ENCODE measurements around the gene SGK1. TPM values are rescaled to one million over a fixed set of nuclear protein-coding genes. Genes with fewer than 3 reads are reported as not detected.

The SGK1 gene
- total RNA-seq, 1 experiment from 2014 or later, result 95.2 TPM

DNA sequence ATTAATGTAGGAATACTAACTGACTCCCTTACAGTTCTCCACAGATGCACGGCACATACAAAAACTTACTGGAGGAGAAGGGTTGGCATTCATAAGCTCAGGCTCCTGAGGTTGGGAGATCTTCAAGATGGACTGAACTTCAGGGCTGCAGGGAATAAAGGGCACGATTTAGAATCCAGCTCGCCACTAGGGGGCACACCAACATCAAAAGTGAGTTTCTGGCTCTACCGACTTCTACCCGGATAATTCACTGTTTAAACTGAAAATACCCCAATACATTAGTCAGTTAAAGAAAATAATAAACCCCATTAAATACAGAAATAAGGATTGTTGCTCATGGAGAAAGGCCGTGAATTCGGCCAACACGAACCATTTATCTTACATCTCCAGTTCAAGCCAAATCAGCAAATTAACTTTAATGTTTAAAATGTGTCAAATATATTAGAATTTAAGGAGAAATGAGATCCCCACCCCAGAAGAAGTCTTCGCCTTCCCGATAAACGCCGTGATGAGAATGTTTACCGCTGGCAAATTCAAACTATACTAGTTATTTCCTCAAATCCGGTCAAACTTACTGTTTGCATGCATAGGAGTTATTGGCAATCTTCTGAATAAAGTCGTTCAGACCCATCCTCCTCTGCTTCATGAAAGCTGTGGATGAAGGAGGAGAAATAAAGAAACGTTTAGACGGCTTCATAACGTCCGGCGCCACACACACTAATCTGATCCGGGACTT is 143.8 kb downstream of the SGK1 start:
- Histone ChIP-seq H3K4me2 (ENCODE audit: low read length) (peak overlapping the region; percentile 88), H3K27ac (ENCODE audit: low read length) (peak overlapping the region; percentile 50), H2AFZ (ENCODE audit: low read length) (peak overlapping the region; percentile 53; the same call in 1 of the 2 replicates), H3F3A (ENCODE audit: low read length, unreplicated experiment) (no peaks in the 10 kb centered on the region), H3K9ac (ENCODE audit: low read length) (peak overlapping the region; percentile 95), H3K36me3 (ENCODE audit: low read depth, low read length) (peaks cover 40% of the 10 kb centered on the region), H3K4me1 (ENCODE audit: insufficient read depth, low read length) (peaks cover 7% of the 10 kb centered on the region; the same call in 1 of the 2 replicates), H4K20me1 (ENCODE audit: low read length) (peaks cover 18% of the 10 kb centered on the region), H3K9me2 (replicated peaks; ENCODE audit: low read length) (no peaks in the 10 kb centered on the region), H3K27me3 (ENCODE audit: low read length) (no peaks in the 10 kb centered on the region), H3K79me2 (ENCODE audit: low read length) (peaks cover 23% of the 10 kb centered on the region), H3K4me3 (ENCODE audit: low read length) (peak overlapping the region; percentile 95), H3K9me3 (ENCODE audit: low read length) (no peaks in the 10 kb centered on the region)
- BruUV-seq (replicated peaks), result TSS peak; percentile 72
- ATAC-seq (peak; percentile 25), DNase-seq (peak; percentile 85)
- ChIA-PET CTCF (interaction anchor here (0.5 to 1.1 kb wide), 6 partner anchors 24 to 767 kb away, joined by 3 read pairs; no protein-coding TSS in a partner anchor), POLR2A (ENCODE audit: unreplicated experiment) (interaction anchor here (0.7 kb wide), 1 partner anchor 642 kb away, joined by 3 read pairs; no protein-coding TSS in a partner anchor)
- intact Hi-C loops (cut with micrococcal nuclease), result loop anchor here (1.0 to 10.0 kb wide), 8 partner anchors 121 to 768 kb away; no protein-coding TSS in a partner anchor
- TF ChIP-seq, protein P1, sequence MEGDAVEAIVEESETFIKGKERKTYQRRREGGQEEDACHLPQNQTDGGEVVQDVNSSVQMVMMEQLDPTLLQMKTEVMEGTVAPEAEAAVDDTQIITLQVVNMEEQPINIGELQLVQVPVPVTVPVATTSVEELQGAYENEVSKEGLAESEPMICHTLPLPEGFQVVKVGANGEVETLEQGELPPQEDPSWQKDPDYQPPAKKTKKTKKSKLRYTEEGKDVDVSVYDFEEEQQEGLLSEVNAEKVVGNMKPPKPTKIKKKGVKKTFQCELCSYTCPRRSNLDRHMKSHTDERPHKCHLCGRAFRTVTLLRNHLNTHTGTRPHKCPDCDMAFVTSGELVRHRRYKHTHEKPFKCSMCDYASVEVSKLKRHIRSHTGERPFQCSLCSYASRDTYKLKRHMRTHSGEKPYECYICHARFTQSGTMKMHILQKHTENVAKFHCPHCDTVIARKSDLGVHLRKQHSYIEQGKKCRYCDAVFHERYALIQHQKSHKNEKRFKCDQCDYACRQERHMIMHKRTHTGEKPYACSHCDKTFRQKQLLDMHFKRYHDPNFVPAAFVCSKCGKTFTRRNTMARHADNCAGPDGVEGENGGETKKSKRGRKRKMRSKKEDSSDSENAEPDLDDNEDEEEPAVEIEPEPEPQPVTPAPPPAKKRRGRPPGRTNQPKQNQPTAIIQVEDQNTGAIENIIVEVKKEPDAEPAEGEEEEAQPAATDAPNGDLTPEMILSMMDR (conservative IDR thresholded peaks at IDR 0.05; ENCODE audit: low read depth, low read length), result peak; percentile 86
- TF ChIP-seq EZH2phosphoT487 (IDR thresholded peaks at IDR 0.05; ENCODE audit: borderline replicate concordance, low read length), result no peak
- no peak for TF ChIP-seq EZH2 (IDR thresholded peaks at IDR 0.05; ENCODE audit: low read length, unreplicated experiment)

DNA sequence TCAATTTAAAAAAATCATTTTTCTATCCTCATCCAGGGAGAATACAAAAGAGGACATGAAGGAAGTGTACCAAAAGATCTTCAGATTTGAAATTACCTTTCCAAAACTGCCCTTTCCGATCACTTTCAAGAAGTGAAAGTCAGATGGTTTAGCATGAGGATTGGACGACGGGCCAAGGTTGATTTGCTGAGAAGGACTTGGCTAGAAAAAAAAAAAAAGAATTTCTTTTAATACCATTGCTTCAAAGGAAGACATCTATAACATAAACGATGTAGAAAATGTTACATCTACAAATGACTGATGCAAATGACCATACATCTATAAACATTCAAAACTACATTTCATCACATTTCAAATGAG is 144.6 kb downstream of the SGK1 start:
- peaks cover 7% of the 10 kb centered on the region; the same call in 1 of the 2 replicates for H3K4me1 ChIP-seq (ENCODE audit: insufficient read depth, low read length)
- TF ChIP-seq, protein P1 (conservative IDR thresholded peaks at IDR 0.05; ENCODE audit: low read depth, low read length), result no peak
- TF ChIP-seq EZH2phosphoT487 (IDR thresholded peaks at IDR 0.05; ENCODE audit: borderline replicate concordance, low read length) (no peak), EZH2 (IDR thresholded peaks at IDR 0.05; ENCODE audit: low read length, unreplicated experiment) (no peak)
- ATAC-seq, result no peak
- DNase-seq, result no peak
- intact Hi-C loops (cut with micrococcal nuclease), result loop anchor here (5.0 to 10.0 kb wide), 4 partner anchors 121 to 769 kb away; no protein-coding TSS in a partner anchor
- no peaks in the 10 kb centered on the region for H3K9me2 ChIP-seq (replicated peaks; ENCODE audit: low read length)
- CTCF ChIA-PET, result interaction anchor here (0.5 to 1.1 kb wide), 4 partner anchors 24 to 767 kb away, joined by 3 read pairs; no protein-coding TSS in a partner anchor
- H3K4me2 ChIP-seq (ENCODE audit: low read length), result peak overlapping the region; percentile 88
- H3K27me3 ChIP-seq (ENCODE audit: low read length), result no peaks in the 10 kb centered on the region
- H3K9ac ChIP-seq (ENCODE audit: low read length), result peak overlapping the region; percentile 95; the same call in 1 of the 2 replicates
- H3K9me3 ChIP-seq (ENCODE audit: low read length), result no peaks in the 10 kb centered on the region
- H3F3A ChIP-seq (ENCODE audit: low read length, unreplicated experiment), result no peaks in the 10 kb centered on the region
- no peak overlapping the region for H3K27ac ChIP-seq (ENCODE audit: low read length)
- H3K36me3 ChIP-seq (ENCODE audit: low read depth, low read length), result peaks cover 42% of the 10 kb centered on the region
- no peak overlapping the region for H2AFZ ChIP-seq (ENCODE audit: low read length)
- no TSS peak for BruUV-seq (replicated peaks)
- H3K79me2 ChIP-seq (ENCODE audit: low read length), result peaks cover 23% of the 10 kb centered on the region
- peak overlapping the region; percentile 95 for H3K4me3 ChIP-seq (ENCODE audit: low read length)
- H4K20me1 ChIP-seq (ENCODE audit: low read length), result peaks cover 18% of the 10 kb centered on the region
- POLR2A ChIA-PET (ENCODE audit: unreplicated experiment), result no interaction called here
